Smooth muscle cell (in vitro differentiated cells): ENCODE measurements around the gene RETREG2. TPM values are rescaled to one million over a fixed set of nuclear protein-coding genes. Genes with fewer than 3 reads are reported as not detected.

Experiments used
- DNase-seq: peaks from one replicate; lab custom pipeline; 2025; ENCODE audit not compliant: unreplicated experiment; lab: John Stamatoyannopoulos, UW
- H2AFZ ChIP-seq: fragments of 200-600 bp; sonication (generic); 2 replicates; pipeline ENCODE4 v1.6.0; 2016; ENCODE audit warnings: antibody characterized with exemption, low read depth, mild to moderate bottlenecking
- H3F3A ChIP-seq: fragments of 200-600 bp; sonication (generic); 2 replicates; pipeline ENCODE4 v1.6.0; 2017; ENCODE audit warnings: antibody characterized with exemption, low read depth
- H3K27ac ChIP-seq: fragments of 200-600 bp; sonication (generic); 2 replicates; pipeline ENCODE4 v1.5.1; 2016; ENCODE audit warnings: low read depth, mild to moderate bottlenecking
- H3K27me3 ChIP-seq: fragments of 200-600 bp; sonication (generic); 2 replicates; pipeline ENCODE4 v1.6.1; 2016; ENCODE audit warnings: low read depth, mild to moderate bottlenecking
- H3K36me3 ChIP-seq: fragments of 200-600 bp; sonication (generic); 2 replicates; pipeline ENCODE4 v1.5.1; 2016; ENCODE audit warnings: low read depth
- H3K4me1 ChIP-seq: fragments of 200-600 bp; sonication (generic); 2 replicates; pipeline ENCODE4 v1.5.1; 2016; ENCODE audit warnings: low read depth
- H3K4me2 ChIP-seq: fragments of 200-600 bp; sonication (generic); 2 replicates; pipeline ENCODE4 v1.6.0; 2016; ENCODE audit warnings: mild to moderate bottlenecking
- H3K4me3 ChIP-seq: fragments of 200-600 bp; sonication (generic); 2 replicates; pipeline ENCODE4 v1.5.1; 2016; ENCODE audit warnings: mild to moderate bottlenecking
- H3K79me2 ChIP-seq: fragments of 200-600 bp; sonication (generic); 2 replicates; pipeline ENCODE4 v1.6.0; 2016; ENCODE audit warnings: low read depth, mild to moderate bottlenecking
- H3K9ac ChIP-seq: fragments of 200-600 bp; sonication (generic); 2 replicates; pipeline ENCODE4 v1.6.0; 2016; ENCODE audit warnings: low read depth
- H3K9me3 ChIP-seq: fragments of 200-600 bp; sonication (generic); replicated peaks from 2 replicates; pipeline ENCODE4 v1.5.1; 2016; ENCODE audit warnings: low read depth
- H4K20me1 ChIP-seq: fragments of 200-600 bp; sonication (generic); 2 replicates; pipeline ENCODE4 v1.6.0; 2016; ENCODE audit warnings: low read depth
- WGBS: methylation state at CpG from one replicate; pipeline ENCODE4 v1.1.7; 2016; ENCODE audit warnings: low lambda C conversion rate; 5-methylcytosine and 5-hydroxymethylcytosine counted together
- polyA plus RNA-seq: library from polyadenylated mRNA; unstranded; fragments of >200 nt; fragmentation: Nextera tagmentation; extraction: Ambion mirVana; gene quantifications from 2 replicates; pipeline ENCODE4 v1.2.1, GENCODE V29; 2016
- total RNA-seq: library from RNA; depleted of rRNA; stranded (reverse); fragments of >200 nt; gene quantifications from 2 replicates; pipeline ENCODE4 v1.2.3, GENCODE V29; 2014
- TF ChIP-seq, protein P1 (sequence below): fragments of 200-600 bp; sonication (generic); IDR thresholded peaks from 2 replicates; pipeline ENCODE4 v1.5.1; 2017; ENCODE audit warnings: borderline replicate concordance, mild to moderate bottlenecking, antibody characterized with exemption; ENCODE audit not compliant: insufficient read depth, poor library complexity, severe bottlenecking

The RETREG2 gene
- total and polyA plus RNA-seq, 2 experiments from 2014 or later = 48.7 to 57.2 TPM

DNA sequence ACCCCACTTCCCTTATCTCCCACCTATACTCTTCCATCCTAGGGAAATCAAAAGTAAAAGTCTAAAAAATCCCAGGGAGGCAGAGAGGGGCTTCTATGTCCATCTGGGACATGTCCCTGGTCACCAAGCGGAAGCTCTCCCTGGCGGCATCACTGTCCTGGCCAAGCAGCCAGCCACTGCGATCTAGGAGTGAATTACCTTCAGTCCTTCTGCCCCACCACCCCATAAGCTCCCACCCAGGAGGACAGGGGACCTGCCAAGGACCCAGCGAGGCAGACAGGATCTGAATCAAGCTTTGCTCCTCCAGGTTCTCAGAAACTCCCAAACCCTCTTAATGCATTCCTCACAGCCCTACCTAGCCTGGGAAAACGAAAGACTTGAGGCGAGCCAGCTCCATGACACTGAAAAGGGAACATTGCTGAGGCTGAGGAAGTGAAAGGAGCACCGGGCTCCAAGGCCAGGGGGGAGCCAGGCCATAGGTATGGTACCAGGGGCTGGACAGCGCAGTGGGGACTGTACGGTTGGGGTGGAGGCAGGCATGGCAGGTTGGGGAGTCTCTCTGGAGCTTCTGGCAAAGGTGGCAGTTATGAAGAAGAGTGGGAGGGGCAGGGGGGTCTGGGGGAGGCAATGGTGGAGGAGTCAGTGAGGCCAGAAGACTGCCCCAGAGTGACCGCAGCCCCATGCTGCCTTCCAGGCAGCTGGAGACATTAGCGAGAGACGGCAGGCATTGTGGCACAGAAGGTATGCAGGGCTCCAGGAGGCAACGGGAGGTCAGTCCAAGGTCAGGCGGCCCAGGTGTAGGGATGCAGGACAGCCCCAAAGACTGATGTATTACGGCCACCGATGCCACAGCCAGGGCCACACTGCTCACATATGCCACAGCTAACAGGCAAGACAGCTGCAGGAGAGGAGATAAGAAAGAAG is 5.6 kb upstream of the RETREG2 start:
- H3K4me2 ChIP-seq = no peak overlapping the region
- H3K79me2 ChIP-seq = no peaks in the 10 kb centered on the region
- no peaks in the 10 kb centered on the region for H3K36me3 ChIP-seq
- H3K4me3 ChIP-seq = no peak overlapping the region
- peaks cover 4% of the 10 kb centered on the region for H3K4me1 ChIP-seq
- no peak for DNase-seq
- no peak overlapping the region for H3K27ac ChIP-seq
- H2AFZ ChIP-seq = no peak overlapping the region
- H4K20me1 ChIP-seq = no peaks in the 10 kb centered on the region
- TF ChIP-seq, protein P1, sequence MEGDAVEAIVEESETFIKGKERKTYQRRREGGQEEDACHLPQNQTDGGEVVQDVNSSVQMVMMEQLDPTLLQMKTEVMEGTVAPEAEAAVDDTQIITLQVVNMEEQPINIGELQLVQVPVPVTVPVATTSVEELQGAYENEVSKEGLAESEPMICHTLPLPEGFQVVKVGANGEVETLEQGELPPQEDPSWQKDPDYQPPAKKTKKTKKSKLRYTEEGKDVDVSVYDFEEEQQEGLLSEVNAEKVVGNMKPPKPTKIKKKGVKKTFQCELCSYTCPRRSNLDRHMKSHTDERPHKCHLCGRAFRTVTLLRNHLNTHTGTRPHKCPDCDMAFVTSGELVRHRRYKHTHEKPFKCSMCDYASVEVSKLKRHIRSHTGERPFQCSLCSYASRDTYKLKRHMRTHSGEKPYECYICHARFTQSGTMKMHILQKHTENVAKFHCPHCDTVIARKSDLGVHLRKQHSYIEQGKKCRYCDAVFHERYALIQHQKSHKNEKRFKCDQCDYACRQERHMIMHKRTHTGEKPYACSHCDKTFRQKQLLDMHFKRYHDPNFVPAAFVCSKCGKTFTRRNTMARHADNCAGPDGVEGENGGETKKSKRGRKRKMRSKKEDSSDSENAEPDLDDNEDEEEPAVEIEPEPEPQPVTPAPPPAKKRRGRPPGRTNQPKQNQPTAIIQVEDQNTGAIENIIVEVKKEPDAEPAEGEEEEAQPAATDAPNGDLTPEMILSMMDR = no peak
- H3K9me3 ChIP-seq = no peaks in the 10 kb centered on the region
- 94% methylated on average over 14 of the region's 16 CpGs for WGBS
- H3K27me3 ChIP-seq = no peaks in the 10 kb centered on the region
- H3F3A ChIP-seq = peaks cover 3% of the 10 kb centered on the region
- H3K9ac ChIP-seq = no peak overlapping the region

DNA sequence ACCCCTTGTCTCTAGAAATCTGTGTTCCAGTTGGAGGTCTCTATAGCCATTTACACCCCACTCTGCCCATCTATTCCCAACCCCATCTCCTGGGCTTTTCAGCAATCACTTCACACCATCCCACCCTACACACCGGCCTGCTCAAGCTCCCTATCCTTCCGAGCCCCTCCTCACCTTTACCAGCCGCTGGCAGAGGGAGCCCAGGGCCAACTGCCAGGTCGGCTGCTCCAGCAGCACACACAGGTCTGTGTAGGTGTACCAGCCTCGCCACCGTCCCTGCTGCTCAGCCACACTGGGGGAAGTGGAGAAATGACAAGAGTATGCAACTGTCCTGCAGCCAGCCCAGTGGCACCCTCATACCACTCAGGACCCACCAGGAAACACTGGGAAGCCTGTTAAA is 4.9 kb upstream of the RETREG2 start:
- TF ChIP-seq, protein P1 = no peak
- over 99% methylated on average over 6 of the region's 6 CpGs for WGBS

DNA sequence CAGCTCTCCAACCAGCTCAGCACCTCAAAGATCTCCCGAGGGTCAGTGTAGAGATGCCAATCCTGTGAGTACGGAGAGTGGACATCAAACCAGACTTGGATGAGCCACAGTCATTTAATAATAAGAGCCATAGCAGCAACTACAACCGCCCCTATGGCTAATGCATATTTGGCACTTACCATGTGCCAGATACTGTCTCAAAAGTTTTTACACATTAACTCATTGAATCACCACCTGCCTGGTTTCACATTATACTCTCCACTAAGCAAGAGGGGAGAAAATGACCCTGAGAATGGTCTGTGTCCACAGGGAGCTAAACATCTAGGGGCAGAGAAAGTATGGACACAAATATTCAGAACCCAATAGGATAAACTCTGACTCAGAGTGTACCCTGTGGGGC is 3.9 kb upstream of the RETREG2 start:
- H3K4me1 ChIP-seq = peaks cover 4% of the 10 kb centered on the region
- no peak for DNase-seq
- no peaks in the 10 kb centered on the region for H3K9me3 ChIP-seq
- no peaks in the 10 kb centered on the region for H3K27me3 ChIP-seq
- WGBS = 97% methylated on average over 3 of the region's 3 CpGs
- TF ChIP-seq, protein P1 = no peak
- no peak overlapping the region for H3K9ac ChIP-seq
- no peak overlapping the region for H3K4me2 ChIP-seq
- H3F3A ChIP-seq = peaks cover 3% of the 10 kb centered on the region
- no peak overlapping the region for H3K27ac ChIP-seq
- peaks cover 9% of the 10 kb centered on the region for H3K79me2 ChIP-seq
- H2AFZ ChIP-seq = no peak overlapping the region
- H4K20me1 ChIP-seq = peaks cover 5% of the 10 kb centered on the region
- H3K4me3 ChIP-seq = no peak overlapping the region
- no peaks in the 10 kb centered on the region for H3K36me3 ChIP-seq

More for the DNA sequence above, 4.9 kb upstream of the RETREG2 start:
- H3K9ac ChIP-seq = no peak overlapping the region
- H3K4me1 ChIP-seq = peaks cover 4% of the 10 kb centered on the region
- no peaks in the 10 kb centered on the region for H3K79me2 ChIP-seq
- no peaks in the 10 kb centered on the region for H3K9me3 ChIP-seq
- no peaks in the 10 kb centered on the region for H3K27me3 ChIP-seq
- no peak overlapping the region for H3K27ac ChIP-seq
- H2AFZ ChIP-seq = no peak overlapping the region
- no peaks in the 10 kb centered on the region for H4K20me1 ChIP-seq
- no peak for DNase-seq
- peaks cover 3% of the 10 kb centered on the region for H3F3A ChIP-seq
- H3K36me3 ChIP-seq = no peaks in the 10 kb centered on the region
- H3K4me3 ChIP-seq = no peak overlapping the region
- H3K4me2 ChIP-seq = no peak overlapping the region
